DOHH2 (cell line): ENCODE data around the gene AMPD1.

ENCODE experiments used
- H3F3A ChIP-seq: fragments of 200-600 bp; sonication (generic), shearing (Covaris generic); 2 replicates; pipeline ENCODE4 v1.6.0; 2016; ENCODE audit warnings: antibody characterized with exemption, mild to moderate bottlenecking; ENCODE audit not compliant: control insufficient read depth, insufficient read depth
- H3K27ac ChIP-seq: fragments of 200-600 bp; sonication (generic); 2 replicates; pipeline ENCODE4 v1.5.1; 2014; ENCODE audit warnings: low read depth, mild to moderate bottlenecking, low read length, moderate library complexity
- H3K27me3 ChIP-seq: fragments of 200-600 bp; sonication (generic); 2 replicates; pipeline ENCODE4 v1.6.1; 2014; ENCODE audit warnings: mild to moderate bottlenecking, low read length, mixed read lengths; ENCODE audit not compliant: control insufficient read depth
- H3K36me3 ChIP-seq: fragments of 200-600 bp; sonication (generic); 2 replicates; pipeline ENCODE4 v1.6.1; 2014; ENCODE audit warnings: mild to moderate bottlenecking, low read length, moderate library complexity, mixed read lengths; ENCODE audit not compliant: control insufficient read depth
- H3K4me1 ChIP-seq: fragments of 200-600 bp; sonication (generic); 2 replicates; pipeline ENCODE4 v1.6.1; 2014; ENCODE audit warnings: mild to moderate bottlenecking, low read length, mixed read lengths; ENCODE audit not compliant: control insufficient read depth
- H3K4me2 ChIP-seq: fragments of 200-600 bp; sonication (generic); 2 replicates; pipeline ENCODE4 v1.6.0; 2014; ENCODE audit warnings: mild to moderate bottlenecking, low read length, moderate library complexity
- H3K4me3 ChIP-seq: fragments of 200-600 bp; sonication (generic); 2 replicates; pipeline ENCODE4 v1.5.1; 2014; ENCODE audit warnings: mild to moderate bottlenecking, low read length, mixed read lengths
- H3K79me2 ChIP-seq: fragments of 200-600 bp; sonication (generic); 2 replicates; pipeline ENCODE4 v1.6.1; 2014; ENCODE audit warnings: mild to moderate bottlenecking, low read length, mixed read lengths; ENCODE audit not compliant: control insufficient read depth
- H3K9me2 ChIP-seq: fragments of 200-600 bp; sonication (generic); replicated peaks from 2 replicates; pipeline ENCODE4 v1.6.1; 2014; ENCODE audit warnings: mild to moderate bottlenecking, low read length, mixed read lengths; ENCODE audit not compliant: control insufficient read depth
- H3K9me3 ChIP-seq: fragments of 200-600 bp; sonication (generic); 2 replicates; pipeline ENCODE4 v1.6.1; 2014; ENCODE audit warnings: antibody characterized with exemption, low read length, mixed read lengths; ENCODE audit not compliant: control insufficient read depth, insufficient read depth
- H4K20me1 ChIP-seq: fragments of 200-600 bp; sonication (generic); 2 replicates; pipeline ENCODE4 v1.6.0; 2014; ENCODE audit warnings: low read depth, mild to moderate bottlenecking, antibody characterized with exemption, low read length, moderate library complexity; ENCODE audit not compliant: control insufficient read depth, insufficient read depth
- EZH2phosphoT487 ChIP-seq: fragments of 200-600 bp; sonication (generic); IDR thresholded peaks from 2 replicates; pipeline ENCODE4 v1.6.1; 2017; ENCODE audit warnings: borderline replicate concordance, mild to moderate bottlenecking, antibody characterized with exemption, low read length, moderate library complexity, mixed read lengths
- TF ChIP-seq, protein P1 (sequence below): fragments of 200-600 bp; sonication (generic); IDR thresholded peaks from one replicate; pipeline ENCODE4 v1.5.1; 2014; ENCODE audit warnings: antibody characterized with exemption, mild to moderate bottlenecking, low read depth, low read length; ENCODE audit not compliant: poor library complexity, severe bottlenecking

AMPD1 gene

DNA sequence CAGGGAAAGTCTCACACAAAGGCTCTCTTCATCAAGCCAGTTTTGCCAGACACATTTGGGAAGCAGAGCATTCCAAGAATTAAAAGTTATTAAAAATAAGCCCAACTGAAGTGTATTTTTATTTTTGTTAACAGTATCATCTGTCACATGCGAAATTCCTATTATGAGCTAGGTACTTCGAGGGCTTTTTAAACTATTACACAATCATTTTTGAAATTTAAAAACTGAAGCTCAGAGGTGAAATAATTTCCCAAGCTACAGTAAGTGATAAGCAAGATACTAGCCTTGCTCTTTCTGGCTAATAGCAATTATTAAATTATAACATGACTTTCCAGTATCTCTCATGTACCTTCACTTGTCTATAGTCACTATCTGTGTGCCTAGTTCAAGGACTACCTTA lies 33.2 kb upstream of the AMPD1 start:
- Histone ChIP-seq H3K4me1 (no peaks in the 10 kb centered on the region), H3K9me3 (no peaks in the 10 kb centered on the region), H3K4me3 (no peak overlapping the region), H3K27me3 (no peaks in the 10 kb centered on the region), H3K9me2 (no peaks in the 10 kb centered on the region), H3F3A (no peaks in the 10 kb centered on the region), H3K27ac (no peak overlapping the region), H4K20me1 (no peaks in the 10 kb centered on the region), H3K79me2 (peaks cover 25% of the 10 kb centered on the region), H3K4me2 (no peak overlapping the region), H3K36me3 (peaks cover 99% of the 10 kb centered on the region)
- no peak for TF ChIP-seq EZH2phosphoT487
- TF ChIP-seq, protein P1, sequence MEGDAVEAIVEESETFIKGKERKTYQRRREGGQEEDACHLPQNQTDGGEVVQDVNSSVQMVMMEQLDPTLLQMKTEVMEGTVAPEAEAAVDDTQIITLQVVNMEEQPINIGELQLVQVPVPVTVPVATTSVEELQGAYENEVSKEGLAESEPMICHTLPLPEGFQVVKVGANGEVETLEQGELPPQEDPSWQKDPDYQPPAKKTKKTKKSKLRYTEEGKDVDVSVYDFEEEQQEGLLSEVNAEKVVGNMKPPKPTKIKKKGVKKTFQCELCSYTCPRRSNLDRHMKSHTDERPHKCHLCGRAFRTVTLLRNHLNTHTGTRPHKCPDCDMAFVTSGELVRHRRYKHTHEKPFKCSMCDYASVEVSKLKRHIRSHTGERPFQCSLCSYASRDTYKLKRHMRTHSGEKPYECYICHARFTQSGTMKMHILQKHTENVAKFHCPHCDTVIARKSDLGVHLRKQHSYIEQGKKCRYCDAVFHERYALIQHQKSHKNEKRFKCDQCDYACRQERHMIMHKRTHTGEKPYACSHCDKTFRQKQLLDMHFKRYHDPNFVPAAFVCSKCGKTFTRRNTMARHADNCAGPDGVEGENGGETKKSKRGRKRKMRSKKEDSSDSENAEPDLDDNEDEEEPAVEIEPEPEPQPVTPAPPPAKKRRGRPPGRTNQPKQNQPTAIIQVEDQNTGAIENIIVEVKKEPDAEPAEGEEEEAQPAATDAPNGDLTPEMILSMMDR: no peak

DNA sequence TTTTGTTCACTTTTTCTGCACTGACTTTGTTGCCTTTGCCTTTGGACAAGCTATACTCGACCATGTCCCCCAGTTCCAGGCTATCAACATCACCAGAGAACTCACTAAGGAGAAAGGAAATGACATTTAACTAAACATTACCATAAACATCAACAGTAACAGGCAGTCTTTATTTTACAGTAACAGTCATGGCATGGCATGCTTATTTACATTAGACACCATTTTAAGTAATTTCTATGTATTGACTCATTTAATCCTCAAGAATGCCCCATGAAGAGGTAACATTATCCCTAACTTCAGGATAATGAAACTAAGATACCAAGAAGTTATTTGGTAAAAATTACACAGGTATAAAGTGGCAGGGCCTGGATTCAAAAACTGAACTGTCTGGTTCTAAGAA lies 29.9 kb upstream of the AMPD1 start:
- no peak overlapping the region for H3K4me2 ChIP-seq
- H3K79me2 ChIP-seq: peaks cover 6% of the 10 kb centered on the region; the same call in 1 of the 2 replicates
- no peaks in the 10 kb centered on the region for H3K27me3 ChIP-seq
- no peak overlapping the region for H3K4me3 ChIP-seq
- no peaks in the 10 kb centered on the region for H3K4me1 ChIP-seq
- TF ChIP-seq, protein P1: no peak
- no peak for TF ChIP-seq EZH2phosphoT487
- H3K9me3 ChIP-seq: no peaks in the 10 kb centered on the region
- peaks cover 97% of the 10 kb centered on the region for H3K36me3 ChIP-seq
- H4K20me1 ChIP-seq: no peaks in the 10 kb centered on the region
- no peak overlapping the region for H3K27ac ChIP-seq
- no peaks in the 10 kb centered on the region for H3K9me2 ChIP-seq
- H3F3A ChIP-seq: peaks cover 7% of the 10 kb centered on the region; the same call in 1 of the 2 replicates

DNA sequence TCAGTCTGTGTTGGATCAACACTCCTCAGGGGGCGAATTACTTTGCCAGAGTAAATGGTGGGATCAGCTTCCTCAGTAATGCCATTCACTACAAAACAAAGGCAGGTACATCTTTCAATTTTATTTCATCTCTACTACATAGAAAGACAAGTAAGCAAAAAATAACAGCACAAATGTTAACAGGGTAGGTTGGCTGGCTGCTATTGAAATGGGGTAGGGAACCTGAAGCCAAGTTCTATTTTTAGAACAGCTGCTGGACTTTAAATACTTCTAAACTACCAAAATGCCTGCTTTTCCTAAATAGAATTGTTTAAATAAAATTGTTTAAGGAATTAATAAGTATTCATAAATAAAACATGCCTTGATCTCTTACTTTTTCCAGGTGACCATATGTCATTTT lies 28.6 kb upstream of the AMPD1 start:
- Histone ChIP-seq H3K9me3 (no peaks in the 10 kb centered on the region), H3K79me2 (no peaks in the 10 kb centered on the region)

More for the DNA sequence above, 28.6 kb upstream of the AMPD1 start:
- Histone ChIP-seq H4K20me1 (no peaks in the 10 kb centered on the region), H3K4me1 (no peaks in the 10 kb centered on the region), H3K36me3 (peaks cover 97% of the 10 kb centered on the region), H3K4me3 (no peak overlapping the region), H3F3A (peaks cover 18% of the 10 kb centered on the region), H3K27me3 (no peaks in the 10 kb centered on the region), H3K9me2 (no peaks in the 10 kb centered on the region), H3K27ac (no peak overlapping the region), H3K4me2 (no peak overlapping the region)
- TF ChIP-seq EZH2phosphoT487: no peak
- TF ChIP-seq, protein P1: no peak
